Islet precursor cell (in vitro differentiated cells): ENCODE measurements around the gene STAP2.
"Not testable (repeated sequence)": the region's sequence is repeated elsewhere in the genome, so short reads cannot be mapped to it uniquely, and the experiment has no call there.

Experiments used
- DNase-seq: peaks from one replicate; pipeline ENCODE4 v3.0.0-alpha.2; 2018

The STAP2 gene

DNA sequence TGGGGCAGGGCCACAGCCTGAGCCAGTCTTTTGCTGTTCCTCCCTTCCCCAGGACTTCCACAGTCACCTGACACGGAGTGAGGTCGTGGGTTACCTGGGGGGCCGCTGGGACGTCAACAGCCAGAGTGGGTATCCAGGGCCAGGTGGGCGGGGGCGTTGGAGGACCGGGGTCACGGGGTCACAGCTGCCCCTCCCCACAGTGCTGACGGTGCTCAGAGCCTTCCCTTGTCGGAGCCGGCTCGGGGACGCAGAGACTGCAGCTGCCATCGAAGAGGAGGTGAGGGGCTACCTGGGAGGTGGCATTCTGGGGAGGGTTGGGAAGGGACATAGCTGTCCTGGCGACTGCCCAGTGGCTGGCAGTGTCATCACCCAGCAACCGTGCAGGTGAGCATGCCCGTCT is 16.3 kb upstream of the STAP2 start:
- DNase-seq: no peak

DNA sequence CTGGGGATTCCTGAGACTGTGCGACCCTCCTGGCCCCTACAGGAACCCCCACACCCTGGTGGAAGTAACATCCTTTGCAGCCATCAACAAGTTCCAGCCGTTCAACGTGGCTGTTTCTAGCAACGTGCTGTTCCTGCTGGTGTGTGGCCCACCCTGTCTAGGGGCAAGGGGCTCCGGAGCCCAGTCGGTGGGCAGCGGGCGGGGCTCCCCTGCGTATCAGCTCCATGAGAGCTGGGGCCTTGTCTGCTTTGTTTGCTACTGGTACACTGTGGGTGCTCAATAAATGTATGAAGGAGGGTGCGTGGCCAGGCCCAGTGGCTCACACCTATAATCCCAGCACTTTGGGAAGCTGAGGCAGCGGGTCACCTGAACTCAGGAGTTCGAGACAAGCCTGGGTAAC is 15.7 kb upstream of the STAP2 start:
- no peak for DNase-seq

DNA sequence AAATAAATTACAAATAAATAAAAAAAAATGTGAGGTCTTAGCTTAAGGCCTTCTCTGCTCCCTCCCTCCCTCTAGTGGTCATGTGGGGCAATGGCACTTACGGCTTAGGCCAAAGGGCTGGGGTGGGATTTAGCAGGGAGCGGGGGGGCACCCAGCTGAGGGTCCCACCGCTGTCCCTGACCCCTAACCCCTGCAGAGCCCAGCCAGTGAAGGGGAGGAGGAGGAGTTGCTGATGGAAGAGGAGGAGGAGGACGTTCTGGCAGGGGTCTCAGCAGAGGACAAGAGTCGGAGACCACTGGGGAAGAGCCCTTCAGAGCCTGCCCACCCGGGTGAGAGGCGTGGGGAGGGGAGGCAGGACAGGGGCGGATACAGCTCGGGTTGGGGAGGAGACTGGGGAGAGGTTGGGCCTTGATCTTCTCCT is 14.1 kb upstream of the STAP2 start:
- no peak for DNase-seq

DNA sequence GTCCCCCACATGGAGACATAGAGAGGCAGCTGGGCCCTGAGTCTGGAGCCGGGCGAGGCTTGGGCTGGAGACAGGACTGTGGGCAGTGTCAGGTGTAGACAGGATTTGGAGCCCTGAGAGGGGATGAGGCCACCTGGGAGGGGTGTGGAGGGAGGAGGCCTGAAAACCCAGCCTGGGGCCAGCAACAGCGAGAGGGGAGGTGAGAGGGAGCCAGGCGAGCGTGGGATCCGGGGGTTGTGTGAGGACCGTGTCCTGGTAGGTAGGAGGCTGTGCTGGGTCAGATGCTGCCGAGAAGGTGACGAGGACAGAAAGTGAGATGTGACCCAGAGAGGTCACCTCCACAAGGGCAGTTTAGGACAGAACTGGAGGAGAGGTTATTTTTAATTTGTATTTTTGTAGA is 12.1 kb upstream of the STAP2 start:
- no peak for DNase-seq

DNA sequence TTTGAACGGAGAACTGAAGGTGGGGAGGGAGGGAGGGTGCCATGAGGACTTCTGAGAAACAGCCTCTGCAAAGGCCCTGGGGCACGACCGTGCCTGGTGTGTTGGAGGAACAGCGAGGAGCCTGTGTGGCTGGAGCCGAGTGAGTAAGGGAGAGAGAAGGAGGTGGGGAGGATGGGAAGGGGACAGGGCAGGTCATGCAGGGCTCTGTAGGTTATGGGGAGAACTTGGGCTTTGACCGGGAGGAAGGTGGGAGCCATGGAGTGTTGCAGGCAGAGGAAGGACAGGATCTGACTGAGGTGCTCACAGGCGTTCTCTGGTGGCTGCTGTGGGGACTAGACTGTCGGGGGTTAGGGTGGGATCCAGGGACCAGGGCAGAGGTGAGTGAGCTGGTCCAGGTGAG is 11.5 kb upstream of the STAP2 start:
- no peak for DNase-seq

DNA sequence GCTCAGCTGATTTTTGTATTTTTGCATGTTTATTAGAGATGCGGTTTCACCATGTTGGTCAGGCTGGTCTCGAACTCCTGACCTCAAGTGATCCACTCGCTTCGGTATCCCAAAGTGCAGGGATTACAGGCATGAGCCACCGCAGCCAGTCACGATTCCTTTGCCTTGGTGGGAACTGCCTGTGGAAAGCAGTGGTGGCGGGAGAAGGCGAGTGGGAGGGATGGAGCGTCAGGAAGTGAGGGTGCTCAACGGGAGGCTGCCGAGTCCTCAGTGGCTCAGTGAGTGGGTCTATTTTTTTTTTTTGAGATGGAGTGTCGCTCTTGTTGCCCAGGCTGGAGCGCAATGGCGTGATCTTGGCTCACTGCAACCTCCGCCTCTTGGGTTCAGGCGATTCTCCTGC is 10.6 kb upstream of the STAP2 start:
- not testable (repeated sequence) for DNase-seq

DNA sequence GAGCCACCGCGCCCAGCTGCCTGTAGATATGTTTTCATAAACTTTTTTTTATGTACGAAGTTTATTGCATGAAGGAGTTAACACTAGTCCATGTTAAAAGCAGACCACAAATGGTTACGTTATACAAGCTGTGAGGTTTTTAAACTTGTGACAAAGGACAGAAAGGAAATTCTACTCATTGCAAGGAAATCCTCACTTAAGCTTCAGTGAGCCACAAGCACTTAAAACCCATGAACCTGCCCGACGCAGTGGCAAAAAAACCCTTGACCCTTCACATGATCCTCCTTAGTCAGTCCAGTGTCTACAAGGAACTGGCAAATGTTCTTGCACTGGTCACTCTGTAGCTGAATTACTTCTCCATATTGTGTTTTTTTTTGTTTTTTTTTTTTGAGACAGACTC is 8.9 kb upstream of the STAP2 start:
- no peak for DNase-seq

DNA sequence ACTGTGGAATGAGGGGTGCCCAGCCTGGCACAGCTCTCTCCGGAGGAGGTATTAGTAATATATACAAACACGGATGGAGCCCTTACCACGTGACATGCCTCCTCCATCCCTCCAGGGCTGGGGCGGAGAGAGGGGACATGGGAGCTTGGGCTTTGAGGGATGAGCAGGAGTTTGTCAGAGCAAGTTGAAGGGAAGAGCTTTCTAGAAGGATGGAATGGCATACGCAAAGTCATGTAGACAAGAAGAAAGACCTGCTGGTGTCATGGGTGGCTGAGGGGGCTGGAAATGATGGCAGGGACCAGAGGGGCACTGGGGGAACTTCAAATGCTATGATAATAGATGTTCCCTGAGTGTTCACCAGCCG is 7.4 kb upstream of the STAP2 start:
- no peak for DNase-seq

DNA sequence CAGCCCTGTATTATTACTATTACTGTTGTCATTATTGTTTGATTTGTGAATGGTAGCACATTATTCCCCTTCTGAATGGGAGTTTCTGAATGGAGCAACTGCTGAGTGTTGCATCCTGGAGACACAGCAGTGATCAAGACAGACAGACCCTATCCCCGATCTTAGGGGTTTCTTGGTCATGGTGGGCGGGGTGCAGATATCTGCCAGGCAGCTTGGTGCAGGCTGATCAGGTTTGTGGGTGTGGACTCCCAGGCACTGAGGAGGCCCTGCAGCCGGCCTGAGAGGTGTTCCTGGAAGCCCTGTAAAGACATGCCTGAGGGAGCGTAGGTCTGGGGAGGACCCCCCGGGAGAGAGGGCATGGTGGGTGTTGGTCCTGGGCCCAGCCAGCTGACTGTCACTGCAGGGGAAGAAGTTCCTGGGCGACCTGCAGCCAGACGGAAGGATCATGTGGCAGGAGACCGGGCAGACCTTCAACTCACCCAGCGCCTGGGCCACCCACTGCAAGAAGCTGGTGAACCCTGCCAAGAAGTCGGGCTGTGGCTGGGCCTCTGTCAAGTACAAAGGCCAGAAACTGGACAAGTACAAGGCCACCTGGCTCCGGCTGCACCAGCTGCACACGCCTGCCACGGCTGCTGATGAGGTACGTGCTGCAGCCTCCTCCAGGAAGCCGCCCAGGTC is 6.9 kb upstream of the STAP2 start:
- no peak for DNase-seq

DNA sequence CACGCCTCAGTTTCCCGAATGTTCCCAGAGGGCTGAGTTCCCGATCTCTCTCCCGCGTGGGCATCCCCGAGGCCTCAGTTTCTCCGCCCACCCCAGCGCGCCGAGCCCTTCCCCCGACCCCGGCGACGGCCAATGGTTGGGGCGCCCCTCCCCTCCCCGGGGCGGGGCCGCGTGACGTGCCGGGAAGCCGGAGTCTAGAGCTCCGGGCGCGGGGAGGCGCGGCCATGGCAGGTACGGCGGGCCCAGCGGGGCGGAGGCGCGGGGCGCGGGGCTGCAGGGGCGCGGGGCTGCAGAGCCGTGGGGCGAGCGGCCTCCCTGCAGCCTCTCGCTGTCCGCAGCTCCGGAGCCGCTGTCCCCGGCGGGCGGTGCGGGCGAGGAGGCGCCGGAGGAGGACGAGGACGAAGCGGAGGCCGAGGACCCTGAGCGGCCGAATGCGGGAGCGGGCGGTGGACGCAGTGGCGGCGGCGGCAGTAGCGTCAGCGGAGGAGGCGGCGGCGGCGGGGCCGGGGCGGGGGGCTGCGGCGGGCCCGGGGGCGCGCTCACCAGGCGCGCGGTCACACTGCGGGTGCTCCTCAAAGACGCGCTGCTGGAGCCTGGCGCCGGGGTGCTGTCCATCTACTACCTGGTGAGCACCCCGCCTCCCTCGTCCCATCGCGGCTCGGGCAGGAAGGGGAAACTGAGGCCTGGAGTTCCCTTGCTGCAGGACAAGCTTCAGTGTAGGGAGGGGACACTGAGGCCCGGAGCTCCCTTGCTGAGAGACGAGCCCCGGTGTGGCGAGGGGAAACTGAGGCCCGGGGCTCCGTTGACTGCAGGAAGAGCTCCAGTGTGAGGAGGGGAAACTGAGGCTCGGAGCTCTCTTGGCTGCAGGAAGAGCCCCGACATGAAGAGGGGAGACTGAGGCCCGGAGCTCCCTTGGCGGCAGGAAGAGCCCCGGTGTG is 5.0 kb upstream of the STAP2 start, which contains the start of gene MPND:
MPND (plus strand) TSS at position 193 of the 938 bp plus-strand sequence; CDS start at position 225, 32 bp downstream.
- peak; percentile 91 for DNase-seq

DNA sequence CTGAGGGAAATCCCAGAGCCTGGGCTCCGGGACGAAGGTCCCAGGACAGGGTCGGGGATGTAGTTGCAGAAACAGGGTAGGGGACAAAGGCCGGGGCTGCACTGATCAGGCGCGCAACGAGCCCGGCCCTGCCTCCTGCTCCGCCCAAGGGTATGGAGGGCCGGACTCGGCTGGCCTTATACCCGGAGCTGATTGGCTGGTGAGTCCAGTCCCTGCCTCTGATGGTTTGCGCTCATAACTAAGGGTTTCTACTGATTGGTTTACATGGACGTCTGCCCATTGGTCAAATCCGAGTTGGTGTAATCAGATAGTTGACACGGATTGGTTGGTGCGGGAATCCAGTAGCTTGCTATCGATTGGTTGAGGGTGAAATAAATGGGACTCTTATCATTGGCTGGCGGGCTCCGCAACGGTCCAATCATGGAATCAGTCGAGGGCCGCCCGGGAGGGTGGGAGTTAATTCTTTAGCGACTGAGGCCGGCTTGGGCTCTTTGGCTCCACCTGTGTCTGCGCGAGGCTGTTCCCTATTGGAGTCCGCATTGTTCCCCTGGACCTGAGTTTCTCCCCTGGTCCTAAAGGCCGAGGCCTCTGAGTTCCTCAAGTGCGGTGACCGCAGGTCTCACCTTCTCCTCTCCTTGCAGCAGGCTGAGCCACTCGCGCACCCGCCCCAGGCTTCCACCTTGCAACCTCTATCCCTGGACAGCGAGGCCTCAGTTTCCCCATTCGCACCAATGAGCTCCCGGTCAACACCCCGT is 4.2 kb upstream of the STAP2 start:
- peak; percentile 99 for DNase-seq

DNA sequence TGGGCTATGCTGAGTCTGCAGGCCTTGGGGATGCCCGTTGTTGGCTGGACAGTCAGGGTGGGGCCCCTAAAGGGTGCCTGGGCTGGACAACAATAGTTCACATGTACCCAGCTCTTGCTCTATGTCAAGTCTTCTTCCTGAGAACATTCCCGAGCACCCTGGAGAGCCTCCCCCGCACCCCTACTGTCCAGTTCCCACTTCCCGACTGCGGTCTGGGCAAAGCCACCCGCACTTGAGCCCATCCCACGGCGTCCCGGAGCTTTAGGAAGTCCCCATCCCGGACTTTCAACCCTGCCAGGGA is 3.6 kb upstream of the STAP2 start:
- no peak for DNase-seq

DNA sequence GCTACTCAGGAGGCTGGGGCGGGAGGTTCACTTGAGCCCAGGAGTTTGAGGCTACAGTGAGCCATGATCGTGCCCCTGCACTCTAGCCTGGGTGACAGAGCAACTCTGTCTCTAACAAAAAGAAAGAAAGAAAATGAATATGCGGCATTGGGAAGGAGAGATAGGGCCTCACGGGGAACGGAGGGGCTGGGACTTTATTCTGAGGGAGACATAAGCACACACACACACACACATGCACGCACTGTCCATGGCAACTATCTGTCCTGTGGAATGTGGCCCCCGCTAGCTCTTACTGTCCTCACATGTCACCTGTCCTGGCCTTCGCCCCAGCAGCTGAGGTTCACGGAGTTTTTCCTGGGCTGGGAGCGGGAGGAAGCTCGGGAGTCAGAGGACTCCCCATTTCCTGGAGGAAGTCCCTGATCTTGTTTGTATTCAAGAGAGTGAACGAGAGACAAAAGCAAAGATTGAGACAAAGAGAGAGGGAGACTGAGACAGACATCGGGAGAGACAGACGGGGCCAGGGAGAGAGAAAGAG is 654 bp downstream of the STAP2 start:
- DNase-seq: no peak

DNA sequence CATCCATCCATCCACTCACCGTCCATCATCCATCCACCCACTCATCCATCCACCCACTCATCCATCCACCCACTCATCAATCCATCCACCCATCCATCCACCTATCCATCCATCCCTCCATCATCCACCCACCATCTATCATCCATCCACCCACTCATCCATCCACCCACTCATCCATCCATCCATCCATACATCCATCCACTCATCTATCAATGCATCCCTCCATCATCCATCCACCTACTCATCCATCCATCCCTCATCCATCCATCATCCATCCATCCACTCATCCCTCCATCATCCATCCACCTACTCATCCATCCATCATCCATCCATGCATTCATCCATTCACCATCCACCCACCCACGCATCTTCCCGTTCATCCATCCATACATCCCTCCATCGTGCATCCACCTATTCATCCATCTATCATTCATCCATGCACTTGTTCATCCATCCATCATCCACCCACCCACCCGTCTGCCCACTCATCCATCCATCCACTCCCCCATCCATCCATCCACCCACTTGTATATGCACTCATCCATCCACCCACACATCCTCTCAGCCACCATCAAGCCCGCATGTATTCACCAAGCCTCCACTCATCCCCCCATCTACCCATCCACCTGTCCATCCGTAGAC is 3.6 kb downstream of the STAP2 start:
- DNase-seq: no peak

DNA sequence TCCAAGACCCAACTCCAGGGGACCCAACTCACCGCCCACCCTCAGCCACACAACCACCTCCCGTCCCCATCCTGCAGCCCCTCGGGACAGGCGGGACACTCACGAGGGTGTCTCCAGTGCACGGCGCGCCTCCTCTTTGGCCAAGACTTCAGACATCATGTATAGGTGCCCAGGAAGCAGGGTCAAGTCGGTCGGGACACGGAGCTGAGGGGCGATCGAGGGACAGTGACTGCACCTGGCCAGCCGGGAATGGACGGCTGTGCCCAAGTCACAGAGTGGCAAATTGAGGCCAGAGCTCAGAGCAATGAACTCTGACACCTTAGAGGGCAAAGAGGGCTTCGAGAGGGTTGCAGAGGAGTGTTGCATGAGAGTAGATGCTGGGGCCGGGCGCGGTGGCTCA is 8.8 kb downstream of the STAP2 start:
- no peak for DNase-seq

DNA sequence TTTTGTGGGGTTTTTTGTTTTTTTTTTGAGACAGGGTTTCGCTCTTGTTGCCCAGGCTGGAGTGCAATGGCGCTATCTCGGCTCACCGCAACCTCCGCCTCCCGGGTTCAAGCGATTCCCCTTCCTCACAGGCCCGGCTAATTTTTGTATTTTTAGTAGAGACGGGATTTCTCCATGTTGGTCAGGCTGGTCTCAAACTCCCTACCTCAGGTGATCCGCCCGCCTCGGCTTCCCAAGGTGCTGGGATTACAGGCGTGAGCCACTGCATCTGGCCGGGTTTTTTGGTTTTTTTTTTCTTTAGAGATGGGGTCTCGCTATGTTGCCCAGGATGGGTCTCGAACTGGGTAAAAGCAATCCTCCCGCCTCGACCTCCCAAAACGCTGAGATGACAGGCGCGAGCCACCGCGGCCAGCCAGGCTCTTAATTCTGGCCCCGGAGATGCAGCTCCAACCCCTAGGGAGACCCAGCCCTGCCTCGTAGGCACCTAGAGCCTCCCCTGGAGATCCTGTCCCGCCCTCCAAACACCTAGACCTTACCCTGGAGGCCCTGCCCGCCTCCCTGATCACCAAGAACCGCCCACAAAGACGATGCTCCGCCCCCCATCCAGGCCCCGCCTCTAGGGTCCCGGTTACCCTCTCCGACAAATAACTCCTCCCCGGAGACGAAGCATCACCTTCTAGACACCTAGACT is 9.5 kb downstream of the STAP2 start:
- DNase-seq: not testable (repeated sequence)

DNA sequence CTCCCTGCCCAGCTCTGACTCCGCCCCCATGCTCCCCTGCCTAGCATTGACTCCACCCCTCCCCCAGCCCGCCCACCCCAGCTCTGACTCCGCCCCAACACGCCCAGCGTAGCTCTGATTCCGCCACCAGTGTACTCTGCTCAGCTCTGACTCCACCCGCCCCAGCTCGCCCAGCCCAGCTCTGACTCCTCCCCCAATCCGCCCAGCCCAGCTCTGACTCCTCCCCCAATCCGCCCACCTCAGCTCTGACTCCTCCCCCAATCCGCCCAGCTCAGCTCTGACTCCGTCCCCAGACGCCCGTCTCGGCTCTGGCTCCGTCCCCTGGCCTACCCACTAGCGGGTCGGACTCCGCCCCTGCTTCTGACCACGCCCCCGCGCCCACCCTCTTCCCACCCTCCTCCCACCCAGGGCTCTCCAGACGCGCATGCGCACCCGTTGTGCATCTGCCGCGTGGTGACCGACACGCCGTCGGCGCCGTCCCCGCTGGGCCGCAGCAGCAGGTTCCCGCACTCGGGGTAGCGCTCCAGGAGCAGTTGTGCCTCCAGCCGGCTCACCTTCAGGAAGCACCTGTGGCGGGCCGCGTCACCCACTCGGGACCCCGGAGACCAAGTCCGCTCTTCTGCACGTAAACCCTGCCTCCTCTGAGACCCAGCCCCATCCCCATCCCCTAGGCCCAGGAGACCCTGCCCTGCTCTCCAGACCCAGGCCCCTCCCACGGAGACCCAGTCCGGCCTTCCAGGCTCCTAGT is 10.2 kb downstream of the STAP2 start:
- DNase-seq: peak; percentile 98

DNA sequence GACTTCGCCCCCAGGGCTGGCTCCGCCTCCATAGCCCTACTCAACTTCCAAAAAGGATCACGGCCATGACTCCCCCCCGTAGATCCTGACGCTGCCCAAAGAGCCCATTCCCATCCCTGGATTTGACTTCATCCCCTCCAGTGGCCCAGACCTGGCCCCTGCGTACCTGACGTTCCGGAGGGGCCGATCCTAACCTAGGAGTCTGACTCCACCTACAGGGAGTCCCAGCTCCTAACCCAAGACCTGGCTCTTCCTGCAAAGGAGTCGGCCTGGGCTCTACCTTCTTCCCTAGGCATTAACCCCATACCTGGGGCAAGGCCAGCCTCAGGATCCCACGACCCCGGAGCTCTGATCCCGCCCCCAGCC is 10.8 kb downstream of the STAP2 start:
- no peak for DNase-seq

DNA sequence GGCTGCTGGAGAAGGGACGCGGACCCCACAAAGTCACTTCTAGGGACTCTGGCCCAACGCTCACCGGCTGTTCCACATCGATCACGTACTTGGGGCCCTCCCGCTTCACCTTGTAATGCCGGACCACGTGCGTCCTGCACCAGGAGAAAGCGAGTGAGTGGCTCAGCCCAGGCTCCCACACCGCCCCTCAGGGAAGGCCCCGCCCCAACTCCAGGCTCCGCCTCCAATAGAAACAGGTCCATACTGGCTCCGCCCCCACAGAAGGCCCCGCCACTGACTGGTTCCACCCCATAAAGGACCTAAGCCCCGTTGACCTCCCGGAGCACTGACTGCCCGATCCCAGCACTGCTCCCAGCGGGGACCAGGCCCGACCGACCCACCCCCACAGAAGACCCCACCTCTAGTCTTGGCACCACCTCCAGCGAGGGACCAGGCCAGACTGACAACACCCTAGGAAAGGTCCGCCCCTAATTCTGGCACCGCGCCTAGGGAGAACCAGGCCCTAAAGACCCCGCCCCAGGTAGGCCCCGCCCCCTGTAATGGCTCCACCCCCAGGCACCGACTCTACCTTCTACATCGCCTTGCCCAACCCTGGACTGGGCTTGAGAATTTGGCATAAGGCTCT is 11.3 kb downstream of the STAP2 start:
- peak; percentile 87 for DNase-seq

DNA sequence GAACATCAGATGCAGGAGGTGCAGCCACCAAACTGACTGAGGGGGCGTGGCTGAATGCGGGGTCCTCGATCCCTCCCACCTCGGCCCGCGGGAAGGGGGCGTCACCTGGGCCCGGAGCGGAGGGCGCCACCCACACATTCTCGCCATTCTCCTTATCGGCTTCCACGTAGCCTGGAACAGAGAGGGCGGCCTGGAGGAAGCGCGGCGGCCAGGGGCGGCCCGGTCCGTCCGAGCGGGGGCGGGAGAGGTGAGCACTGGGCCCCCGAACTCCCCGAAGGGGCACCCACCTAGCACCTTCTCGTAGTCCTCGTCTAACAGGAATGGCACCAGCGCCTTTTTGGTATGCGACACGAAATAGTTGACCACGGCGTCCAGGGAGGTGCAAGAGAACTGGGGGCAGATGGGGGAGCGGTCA is 11.8 kb downstream of the STAP2 start:
- DNase-seq: peak; percentile 70

DNA sequence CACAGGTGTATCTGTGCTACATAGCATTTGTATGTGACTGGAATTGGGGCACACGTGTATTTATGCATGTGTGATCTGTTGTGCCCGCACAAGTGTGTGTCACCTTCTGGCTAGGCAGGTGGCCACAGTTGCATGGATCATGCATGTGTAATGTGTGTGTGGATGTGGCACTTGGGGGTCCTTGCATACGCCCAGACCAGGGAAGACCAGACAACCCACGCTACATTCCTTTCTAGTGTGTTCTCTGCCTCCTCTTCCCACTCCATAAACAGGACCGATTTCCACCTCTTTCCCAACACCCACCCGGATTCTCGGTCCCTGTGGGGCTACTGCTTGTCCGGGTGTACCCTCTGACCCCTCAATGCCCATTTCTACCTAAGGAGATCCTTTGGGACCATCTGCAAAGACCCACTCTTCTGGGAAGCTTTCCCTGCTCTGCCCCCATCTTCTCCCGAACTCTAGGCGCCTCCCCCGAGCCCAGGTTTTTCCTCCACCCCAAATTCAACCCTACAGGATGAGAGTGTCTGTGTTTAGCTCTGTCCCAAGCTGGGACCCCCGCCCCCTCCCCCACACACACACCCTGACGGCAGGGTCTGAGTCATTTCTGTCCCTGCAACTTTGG is 12.3 kb downstream of the STAP2 start:
- no peak for DNase-seq
